VCaP (cell line): Measurements from ENCODE around the gene SRCIN1.

ENCODE experiments used
- H3K27ac ChIP-seq: fragments of 450-650 bp; 2 replicates; pipeline ENCODE4 v1.5.1; 2017
- TF ChIP-seq, protein P1 (sequence below): fragments of 450-650 bp; conservative IDR thresholded peaks from 2 replicates; pipeline ENCODE4 v1.5.1; 2017; ENCODE audit warnings: mild to moderate bottlenecking, moderate library complexity

The SRCIN1 gene

DNA sequence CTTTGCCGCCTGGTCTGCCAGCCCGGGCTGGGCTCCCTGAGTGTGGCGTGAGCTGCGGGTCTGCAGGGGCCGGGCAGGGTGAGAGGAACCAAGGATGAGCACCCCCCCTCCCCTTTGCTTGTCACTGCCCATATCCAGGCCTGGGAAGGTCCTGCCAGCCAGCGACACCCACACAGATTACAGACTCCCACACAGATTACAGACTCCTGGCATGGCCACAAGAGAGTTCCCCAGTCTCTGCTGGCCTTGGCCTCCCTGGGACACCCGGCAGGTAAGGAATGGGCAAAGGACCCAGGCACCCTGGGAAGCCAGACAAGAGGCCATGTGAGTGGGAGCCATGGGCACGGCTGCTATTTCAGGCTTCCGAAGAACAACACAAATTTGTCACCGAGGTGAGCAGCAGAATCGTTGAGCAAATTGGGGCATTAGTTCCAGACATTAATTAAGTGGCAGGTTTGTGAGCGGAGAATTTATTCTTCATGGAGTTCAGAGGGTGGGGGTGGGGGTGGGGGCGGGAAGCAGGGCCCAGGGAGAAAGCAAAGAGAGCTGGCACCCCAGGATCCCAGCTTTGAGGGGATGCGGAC is 41.4 kb downstream of the SRCIN1 start:
- no peak overlapping the region for H3K27ac ChIP-seq
- TF ChIP-seq, protein P1, sequence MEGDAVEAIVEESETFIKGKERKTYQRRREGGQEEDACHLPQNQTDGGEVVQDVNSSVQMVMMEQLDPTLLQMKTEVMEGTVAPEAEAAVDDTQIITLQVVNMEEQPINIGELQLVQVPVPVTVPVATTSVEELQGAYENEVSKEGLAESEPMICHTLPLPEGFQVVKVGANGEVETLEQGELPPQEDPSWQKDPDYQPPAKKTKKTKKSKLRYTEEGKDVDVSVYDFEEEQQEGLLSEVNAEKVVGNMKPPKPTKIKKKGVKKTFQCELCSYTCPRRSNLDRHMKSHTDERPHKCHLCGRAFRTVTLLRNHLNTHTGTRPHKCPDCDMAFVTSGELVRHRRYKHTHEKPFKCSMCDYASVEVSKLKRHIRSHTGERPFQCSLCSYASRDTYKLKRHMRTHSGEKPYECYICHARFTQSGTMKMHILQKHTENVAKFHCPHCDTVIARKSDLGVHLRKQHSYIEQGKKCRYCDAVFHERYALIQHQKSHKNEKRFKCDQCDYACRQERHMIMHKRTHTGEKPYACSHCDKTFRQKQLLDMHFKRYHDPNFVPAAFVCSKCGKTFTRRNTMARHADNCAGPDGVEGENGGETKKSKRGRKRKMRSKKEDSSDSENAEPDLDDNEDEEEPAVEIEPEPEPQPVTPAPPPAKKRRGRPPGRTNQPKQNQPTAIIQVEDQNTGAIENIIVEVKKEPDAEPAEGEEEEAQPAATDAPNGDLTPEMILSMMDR = no peak

DNA sequence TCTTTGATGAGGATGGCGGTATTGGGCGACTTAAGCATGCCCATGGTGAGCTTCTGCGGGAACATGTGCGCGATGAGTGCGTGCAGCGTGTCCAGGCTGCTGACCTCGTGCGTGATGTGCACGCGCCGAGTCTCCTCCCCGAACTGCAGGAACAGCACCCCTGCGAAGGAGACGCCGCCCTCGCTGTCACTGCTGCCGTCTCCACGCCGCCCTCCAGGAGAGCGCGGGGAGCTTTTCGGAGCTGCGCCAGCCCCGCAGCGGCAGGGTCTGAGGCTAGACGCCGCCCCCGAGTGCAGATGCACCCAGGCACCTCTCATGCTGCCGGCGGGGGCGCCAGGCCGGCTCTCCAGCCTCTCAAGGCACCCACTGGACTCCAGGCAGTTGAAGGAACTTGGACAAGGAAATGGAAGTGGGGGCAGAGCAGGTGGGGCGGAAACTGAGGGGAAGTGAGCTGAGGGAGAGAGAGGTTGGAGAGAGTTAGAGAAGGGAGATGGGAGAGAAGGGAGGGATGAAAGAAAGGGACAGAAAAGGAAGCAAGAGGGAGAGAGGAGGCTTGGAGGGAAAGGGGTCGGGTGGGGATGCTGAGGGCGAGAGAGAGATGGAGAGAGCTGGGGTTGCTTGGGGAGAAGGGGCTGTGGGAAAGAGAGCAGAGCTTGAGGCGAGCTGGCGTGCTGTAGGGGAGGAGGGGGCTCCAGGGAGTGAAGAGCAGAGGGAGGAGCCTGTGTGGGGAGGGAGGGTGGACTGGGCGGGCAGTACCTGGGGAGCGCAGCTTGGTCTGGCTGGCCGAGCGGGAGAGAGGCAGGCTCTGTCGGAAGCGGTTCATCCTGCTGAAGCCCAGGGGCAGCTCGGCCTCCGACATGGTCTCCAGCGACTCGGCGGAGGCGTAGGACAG is 42.1 kb downstream of the SRCIN1 start:
- TF ChIP-seq, protein P1 = no peak
- H3K27ac ChIP-seq = no peak overlapping the region

DNA sequence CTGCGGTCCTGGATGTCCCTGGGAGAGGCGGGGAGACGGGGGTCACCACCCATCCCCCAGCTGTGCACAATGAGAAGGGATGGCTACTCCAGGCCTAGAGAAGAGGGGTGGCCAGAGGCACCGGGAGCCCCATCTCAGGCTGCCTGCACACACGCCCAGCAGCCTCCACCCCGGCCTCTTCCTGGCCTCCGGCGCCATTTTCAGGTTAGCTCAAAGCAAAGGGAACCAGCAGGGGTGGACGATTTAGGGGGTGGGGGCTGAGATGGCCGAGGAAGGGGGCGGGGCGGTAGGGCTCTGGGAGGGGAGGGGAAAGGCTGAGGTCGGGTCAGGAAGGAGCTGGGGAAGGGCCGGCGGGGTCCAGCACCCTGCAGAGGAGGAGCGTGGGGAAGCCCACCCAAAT is 42.8 kb downstream of the SRCIN1 start:
- TF ChIP-seq, protein P1 = no peak

DNA sequence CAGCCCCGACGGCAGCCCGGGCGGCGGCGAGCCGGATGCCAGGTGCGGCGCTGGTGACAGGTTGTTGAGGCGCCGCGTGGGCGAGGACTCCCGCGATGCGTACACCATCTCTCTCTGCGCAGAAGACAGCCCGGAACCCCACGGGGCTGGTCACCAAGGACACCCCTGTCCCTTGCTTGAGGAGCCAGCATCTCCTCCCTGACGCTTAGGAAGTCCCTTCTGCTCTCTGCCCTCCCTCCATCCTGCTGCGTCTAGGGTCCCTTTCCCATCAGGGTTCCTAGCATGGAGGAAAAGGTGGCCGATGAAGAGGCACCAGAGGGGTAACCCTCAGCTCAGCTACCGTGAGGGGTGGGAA is 43.6 kb downstream of the SRCIN1 start:
- TF ChIP-seq, protein P1 = no peak

More for the DNA sequence above, 42.8 kb downstream of the SRCIN1 start:
- no peak overlapping the region for H3K27ac ChIP-seq

DNA sequence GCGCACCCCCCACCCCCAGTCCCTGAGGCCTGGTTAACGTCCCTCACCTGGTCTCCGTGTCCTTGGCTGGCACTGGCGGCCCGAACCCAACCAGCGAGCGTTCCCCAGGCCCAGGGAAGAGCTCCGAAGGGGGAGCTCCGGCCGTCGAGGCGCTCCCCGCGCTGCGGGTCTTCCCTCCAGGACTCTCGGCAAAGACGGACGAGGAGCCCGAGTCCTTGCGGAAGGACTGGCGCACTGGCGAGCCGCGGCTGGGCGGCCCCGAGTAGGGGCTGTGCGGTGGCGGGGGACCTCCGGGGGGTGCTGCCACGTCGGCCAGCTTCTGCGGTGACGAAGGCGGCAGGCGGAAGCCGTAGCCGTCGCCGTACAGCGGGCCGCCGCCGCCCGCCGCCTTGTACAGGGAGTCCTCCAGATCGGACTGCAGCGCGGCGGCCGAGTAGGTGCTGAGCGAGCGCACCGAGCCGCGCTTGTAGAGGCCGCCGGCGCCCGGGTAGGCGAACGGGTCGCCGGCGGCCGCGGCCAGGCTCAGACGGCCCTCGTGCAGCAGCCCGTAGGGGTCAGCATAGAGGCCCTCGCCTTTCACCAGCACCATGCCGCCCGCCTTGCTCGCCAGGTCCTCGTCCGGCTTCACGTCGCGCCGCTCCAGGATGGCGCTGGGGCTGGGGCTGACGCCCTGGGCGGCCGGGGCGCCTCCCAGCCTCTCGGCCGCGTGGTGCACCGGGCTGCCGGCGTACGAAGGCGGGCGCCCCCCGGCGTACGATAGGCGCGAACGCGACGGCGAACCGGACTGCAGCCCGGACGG is 44.1 kb downstream of the SRCIN1 start:
- TF ChIP-seq, protein P1 = no peak
- H3K27ac ChIP-seq = no peak overlapping the region

More for the DNA sequence above, 43.6 kb downstream of the SRCIN1 start:
- no peak overlapping the region for H3K27ac ChIP-seq

DNA sequence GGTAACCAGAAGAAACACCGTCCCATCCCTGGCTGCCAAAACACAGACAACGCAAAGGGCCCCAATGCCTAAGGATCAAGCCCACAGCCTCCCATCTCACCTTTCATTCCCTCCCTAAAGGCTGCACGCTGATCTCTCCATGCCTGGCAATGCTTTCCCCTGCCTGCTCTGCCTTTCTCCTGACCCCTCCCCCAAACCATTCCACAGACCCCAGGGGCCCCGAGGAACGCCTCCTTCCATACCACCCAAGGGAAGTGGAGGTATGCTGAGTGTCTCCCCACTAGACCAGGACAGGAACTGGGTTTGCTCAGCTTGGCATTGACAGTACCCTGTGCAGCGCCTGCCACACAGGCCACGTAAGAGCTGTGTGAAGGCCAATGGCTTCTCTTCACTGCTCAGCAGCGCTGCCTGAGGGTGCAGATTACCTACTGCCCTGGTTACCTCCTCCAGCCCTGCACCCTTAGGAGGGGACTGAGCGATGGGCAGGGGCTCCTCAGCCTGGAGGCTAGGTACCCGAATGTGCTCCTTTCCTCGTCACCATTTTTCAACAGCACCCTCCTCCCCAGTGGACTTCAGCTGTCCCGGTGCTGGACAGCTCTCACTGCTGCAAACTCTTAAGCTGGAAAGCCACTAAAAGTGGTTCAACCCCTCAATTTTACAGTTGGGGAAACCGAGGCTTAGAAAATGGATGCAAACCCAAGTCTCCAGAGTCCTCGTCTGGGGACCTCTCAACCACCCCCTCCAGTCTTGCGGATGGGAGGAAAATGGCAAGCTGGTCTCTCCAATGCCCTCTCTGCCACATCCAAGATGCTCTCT is 45.0 kb downstream of the SRCIN1 start:
- H3K27ac ChIP-seq = no peak overlapping the region
- TF ChIP-seq, protein P1 = no peak
